Stimulated activated CD8-positive, alpha-beta memory T cell treated with anti-CD3 and anti-CD28 coated beads, Interleukin-15, amount 100 ng/mL, for 24 hours (primary cell): Measurements from ENCODE around the gene EHBP1L1.

Experiments
- DNase-seq: peaks from one replicate; pipeline ENCODE4 v3.0.0-alpha.2; 2020; ENCODE audit warnings: low read depth

The EHBP1L1 gene

GRCh38 chr11:65546217-65546958 lies 29.5 kb upstream of the EHBP1L1 start:
- peak; percentile 99 for DNase-seq

GRCh38 chr11:65547446-65548125 lies 28.3 kb upstream of the EHBP1L1 start:
- no peak for DNase-seq

DNA sequence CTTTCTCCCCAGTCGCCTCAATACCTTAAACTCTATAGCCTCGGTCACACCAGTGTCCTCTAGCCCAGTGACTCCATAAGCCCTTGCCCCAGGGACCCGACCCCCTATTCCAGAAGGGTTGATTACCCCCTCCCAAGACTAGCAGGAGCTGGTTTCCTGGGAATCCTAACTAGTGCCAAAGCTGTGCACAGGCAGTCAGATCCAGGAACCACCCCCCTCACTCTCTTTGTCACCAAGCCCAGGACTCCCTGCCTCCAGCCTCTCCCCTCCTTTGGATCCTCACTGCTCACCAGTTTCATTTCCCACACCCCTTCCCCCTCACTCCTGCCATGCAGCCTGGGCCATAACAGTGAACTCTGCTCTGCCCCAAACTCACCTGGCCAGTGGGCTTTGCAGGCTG lies 27.5 kb upstream of the EHBP1L1 start:
- DNase-seq: no peak

- DNase-seq: no peak
Measured at GRCh38 chr11:65549096-65549495, 26.8 kb upstream of the EHBP1L1 start.

DNA sequence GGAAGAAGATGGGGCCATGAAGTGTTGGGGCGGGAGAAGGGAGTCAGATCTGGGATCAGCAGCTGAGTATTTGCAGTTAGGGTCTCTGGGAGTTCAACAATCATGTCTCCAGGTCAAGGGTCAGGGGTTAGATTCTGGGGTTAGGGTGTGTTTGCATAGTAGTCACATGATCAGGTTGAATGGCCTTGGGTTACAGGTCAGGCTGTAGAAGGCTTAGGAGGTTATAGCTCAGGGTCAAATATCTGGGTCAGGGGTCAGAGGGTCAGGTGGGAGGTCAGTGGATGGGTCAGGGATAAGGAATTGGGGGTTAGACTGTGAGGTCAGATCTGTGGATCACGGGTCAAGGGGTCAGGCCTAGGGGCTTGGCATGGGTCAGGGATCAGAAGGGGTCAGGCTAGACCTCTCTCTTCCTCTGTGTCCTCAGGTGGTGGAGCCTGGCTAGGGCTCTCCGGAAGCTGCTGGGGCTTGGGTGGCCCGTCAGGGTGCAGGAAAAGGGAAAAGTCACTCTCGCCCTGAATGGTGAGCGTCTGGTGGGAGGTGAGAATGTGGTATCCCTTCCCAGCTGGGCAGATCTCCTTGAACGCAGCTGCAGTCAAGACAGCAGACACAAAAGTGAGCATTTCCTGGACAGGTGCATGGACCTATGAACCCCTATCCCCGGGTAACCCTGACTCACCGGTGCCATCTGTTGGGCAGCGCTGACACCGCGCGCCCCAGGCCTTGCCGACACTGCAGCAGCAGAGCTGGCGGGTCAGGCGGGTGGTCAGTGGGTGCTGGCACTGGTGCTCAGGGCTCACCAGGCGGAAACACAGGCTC lies 24.1 kb upstream of the EHBP1L1 start:
- DNase-seq: no peak

- DNase-seq: no peak
Measured at GRCh38 chr11:65552388-65552951, 23.4 kb upstream of the EHBP1L1 start.

DNA sequence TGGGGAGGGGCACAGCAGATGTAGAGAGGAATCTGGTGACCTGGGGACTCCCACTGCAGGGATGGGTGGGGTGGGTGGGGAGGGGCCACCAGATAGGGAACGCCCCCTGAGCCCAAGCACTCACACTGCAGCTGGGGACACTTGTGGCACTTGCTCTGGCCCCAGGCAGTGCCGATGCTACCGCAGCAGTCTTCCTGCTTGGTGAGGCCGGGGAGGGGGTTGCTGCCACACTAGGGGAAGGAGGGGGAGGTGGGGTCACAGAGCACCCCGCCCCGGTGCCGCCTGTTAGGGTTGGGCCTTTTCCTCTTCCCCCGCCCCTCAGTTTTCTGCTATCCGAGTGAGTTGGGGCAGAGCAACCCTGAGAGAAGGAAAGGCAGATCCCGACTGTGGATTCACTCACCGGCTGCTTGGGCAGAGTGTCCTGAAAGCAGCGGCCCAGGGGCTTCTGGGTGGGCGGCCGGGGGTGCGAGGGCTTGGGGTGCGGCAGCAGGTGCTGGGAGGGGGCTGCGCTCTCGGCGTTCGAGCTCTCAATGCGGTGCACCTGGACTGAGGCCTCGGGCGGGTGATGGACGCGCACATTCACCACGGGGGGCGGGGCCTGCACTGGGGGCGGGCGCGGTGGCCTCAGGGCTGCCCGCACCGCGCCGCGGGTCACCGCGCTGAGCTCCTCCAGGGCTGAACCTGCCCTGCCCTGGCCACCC lies 22.4 kb upstream of the EHBP1L1 start:
- DNase-seq: no peak

- DNase-seq: no peak
Measured at GRCh38 chr11:65554057-65554818, 21.6 kb upstream of the EHBP1L1 start.

- no peak for DNase-seq
Measured at GRCh38 chr11:65554842-65555430, 20.9 kb upstream of the EHBP1L1 start.

DNA sequence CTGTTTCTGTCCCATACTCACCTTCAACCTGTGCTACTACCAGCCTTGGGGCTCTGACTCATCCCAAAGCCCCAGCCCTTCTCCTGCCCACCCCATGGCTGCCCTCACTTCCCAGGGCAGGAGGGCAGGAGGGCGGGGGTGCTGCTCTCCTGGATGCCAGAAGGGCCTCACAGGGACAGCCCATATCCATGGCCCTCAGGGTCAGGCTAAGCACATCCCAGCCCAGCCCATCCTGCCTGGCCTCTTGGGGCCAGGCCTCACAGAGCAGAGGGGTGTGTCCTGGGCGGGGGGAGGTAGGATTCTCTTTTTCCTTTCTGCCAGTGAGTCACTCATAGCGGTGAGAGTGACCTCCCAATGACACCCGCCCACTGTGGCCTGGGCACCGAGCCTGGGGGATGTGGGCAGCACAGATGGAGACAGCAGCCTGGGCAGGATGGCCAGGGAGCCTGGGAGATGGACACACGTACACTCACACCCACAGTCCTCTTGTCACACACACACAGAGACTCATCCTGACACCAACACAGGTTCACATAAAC lies 20.1 kb upstream of the EHBP1L1 start:
- no peak for DNase-seq

- no peak for DNase-seq
Measured at GRCh38 chr11:65556470-65557279, 19.2 kb upstream of the EHBP1L1 start.

DNA sequence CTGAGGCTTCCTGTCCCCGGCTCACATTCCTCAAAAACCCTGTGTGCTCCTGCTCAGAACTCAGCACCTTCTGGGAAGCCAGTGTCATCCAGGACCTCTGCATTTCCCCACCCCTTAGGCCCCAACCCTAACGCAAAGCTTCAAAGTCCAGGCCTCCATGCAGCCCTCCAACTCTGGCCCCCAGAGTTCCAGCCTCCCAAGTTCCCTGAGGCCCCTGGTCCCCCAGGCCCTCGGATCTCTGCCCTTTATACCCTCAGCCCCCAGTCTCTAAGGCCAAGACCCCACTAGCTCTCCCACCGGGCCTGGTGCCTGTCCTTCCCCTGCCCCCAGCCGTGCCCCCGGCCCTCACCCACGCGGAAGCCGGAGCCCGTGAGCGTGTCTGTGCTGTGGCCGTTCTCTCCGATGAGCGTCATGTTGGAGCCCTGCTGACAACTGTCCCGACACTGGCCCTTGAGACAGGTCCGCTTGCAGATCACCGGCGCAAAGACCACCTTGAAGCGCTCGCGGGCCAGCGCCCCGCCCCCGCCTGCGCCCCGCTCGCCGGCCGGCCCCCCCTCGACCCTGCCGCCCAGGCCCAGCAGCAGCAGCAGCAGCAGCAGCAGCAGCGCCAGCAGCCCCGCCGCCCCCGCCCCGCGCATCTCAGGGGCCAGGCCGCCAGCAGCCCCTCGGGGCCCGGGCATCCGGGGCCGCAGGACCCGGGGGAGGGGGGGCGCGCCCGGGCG lies 18.4 kb upstream of the EHBP1L1 start:
- no peak for DNase-seq

- no peak for DNase-seq
Measured at GRCh38 chr11:65558002-65558929, 17.6 kb upstream of the EHBP1L1 start, which contains the start of gene LTBP3. LTBP3 (minus strand) TSS chr11:65558359; CDS start chr11:65557959, 400 bp downstream.

DNA sequence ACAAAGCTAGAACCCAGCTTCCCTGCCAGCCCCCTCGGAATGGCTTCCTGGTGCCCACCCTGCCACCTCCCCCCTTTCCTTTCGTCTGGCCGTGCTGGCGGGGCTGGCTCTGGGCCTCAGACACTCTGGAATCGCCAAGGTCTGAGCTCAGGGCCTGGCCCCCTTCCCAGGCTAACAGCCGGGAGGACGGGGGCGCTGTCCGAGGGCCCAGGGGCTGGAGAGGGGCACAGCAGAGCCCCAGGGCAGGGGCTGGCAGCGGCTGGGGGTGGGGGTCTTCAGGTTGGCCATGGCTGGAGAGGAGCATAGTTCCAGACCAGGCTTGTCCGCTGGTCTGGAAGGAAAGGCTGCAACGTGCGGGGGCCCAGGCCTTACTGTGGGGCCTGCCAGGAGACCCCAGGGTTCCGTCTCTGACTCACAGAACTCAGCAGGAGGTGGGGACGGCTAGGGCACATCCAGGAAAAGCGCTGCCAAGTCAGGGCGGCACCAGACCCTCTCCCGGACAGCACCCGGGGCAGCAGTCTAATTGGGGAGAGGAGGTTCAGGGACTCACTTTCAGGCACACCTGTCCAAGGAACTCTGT lies 16.8 kb upstream of the EHBP1L1 start:
- no peak for DNase-seq

DNA sequence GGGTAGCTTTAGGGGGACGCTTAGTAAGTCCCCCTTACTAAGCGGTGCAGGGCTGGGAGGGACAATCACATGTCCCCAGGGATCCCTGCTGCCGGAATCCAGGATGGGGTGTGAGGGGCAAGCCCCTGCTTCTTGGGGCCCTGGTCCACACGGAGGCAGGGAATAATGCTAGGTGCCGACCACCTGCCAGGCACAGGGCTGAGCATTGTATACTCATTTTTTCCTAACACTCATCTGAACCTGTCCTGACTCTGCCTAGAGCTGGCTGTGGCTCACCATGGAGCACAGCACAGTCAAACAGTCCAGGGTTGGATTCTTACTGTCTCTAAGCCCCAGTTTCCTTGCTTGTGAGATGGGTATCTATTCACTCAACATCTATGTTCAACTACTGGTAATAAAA lies 16.3 kb upstream of the EHBP1L1 start:
- DNase-seq: no peak

GRCh38 chr11:65559951-65560537 lies 15.8 kb upstream of the EHBP1L1 start:
- no peak for DNase-seq
